Kidney glomerular epithelial cell (primary cell): ENCODE measurements around the gene RNF213.

Experiments used
- DNase-seq: peaks from one replicate; lab custom pipeline; 2025; lab: John Stamatoyannopoulos, UW

Gene RNF213

DNA sequence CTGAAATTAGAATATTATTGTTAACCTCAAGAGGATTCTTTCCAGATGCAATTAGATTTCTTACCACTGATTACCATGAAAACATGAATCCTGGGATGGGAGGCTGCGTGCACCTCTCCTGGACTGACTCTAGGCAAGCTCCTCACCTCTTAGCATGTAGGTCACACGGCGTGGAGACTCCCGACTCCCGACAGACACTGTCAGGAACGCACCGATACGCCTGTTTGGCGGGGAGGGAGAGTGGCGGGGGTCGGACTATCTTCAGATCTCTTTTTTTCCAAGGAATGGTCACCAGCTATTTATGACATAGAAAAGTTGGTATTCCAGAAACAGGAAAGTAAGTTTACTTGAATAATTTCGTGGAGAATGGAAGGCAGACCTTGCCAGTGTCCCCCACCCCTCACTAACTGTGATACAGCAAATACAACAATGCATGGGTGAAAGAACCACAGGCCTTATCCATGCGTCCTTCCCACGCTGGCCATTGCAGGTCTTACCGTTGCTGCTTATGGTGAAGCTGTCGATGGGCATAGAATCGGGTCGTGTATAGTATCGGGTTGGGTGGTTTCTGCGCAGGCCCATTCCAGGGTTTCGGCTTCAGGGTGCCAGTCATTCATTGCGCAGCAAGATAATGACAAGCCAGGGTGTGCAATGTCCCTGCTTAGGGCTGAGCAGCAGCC is 91.7 kb downstream of the RNF213 start:
- DNase-seq: no peak

DNA sequence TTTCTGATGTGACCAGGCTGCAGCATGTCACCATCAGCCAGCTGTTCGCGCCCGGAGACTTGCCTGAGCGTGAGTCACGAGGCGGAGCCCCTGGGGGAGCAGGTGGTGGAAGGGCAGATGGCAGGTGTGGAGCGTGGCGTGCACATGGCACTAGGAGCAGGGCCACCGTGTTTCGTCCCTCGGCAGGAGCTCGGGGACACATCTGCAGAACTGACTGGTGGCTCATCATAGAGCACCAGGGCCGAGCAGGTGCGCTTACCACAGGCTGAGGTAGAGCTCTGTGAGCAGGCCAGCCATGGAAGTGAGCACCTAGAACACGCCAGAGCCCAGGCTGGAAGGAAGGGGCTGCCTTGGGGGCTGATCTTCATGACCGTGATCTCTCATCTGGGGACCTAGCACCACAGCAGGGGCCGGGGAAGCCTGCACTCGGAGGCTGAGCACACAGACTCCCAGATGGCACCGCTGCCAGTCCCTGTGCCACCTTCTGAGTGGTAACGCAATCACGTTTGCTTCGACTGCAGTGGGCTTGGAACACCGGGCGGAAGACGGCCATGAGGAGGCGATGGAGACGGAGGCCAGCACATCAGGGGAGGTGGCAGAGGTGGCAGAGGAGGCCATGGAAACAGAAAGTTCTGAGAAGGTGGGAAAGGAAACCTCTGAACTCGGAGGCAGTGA is 92.5 kb downstream of the RNF213 start:
- DNase-seq: no peak

DNA sequence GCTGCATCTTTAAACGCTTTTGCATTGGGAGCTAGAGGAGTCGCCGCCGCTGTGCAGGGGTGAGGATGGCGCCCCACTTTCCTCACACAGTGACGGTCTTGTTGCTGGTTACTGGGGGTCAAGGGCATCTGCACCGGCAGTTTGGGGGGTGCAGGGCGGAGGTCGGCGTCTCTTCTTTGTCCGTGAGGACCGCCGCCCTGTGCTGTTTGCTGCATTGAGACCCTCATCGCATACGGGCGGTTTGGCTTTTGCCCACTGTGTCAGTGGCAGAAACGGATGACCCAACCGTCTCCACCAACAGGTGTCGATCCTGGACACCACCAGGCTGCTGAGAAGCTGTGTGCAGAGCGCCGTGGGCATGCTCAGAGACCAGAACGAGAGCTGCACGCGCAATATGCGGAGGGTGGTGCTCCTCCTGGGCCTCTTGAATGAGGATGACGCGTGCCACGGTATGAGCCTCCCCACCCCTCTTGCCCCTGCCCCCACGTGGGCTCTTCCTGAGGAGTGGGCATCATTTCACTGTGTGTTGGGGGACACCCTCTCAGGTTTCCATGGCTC is 93.1 kb downstream of the RNF213 start:
- DNase-seq: no peak

DNA sequence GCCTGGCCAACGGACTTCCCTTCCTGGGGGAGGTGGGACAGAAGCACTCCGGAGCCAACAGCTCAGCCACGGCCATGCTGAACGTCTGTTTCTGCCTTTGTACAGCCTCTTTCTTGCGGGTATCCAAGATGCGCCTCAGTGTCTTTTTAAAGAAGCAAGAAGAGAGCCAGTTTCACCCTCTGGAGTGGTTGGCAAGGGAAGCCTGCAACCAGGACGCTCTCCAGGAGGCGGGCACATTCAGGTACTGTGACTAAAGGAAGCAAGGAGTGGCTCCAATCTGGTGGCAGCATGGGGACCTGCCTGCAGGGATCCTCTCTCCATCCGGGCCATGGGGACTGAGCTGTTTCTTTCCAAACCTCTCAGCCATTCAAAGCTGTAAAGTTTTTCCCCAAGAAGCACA is 93.7 kb downstream of the RNF213 start:
- no peak for DNase-seq

DNA sequence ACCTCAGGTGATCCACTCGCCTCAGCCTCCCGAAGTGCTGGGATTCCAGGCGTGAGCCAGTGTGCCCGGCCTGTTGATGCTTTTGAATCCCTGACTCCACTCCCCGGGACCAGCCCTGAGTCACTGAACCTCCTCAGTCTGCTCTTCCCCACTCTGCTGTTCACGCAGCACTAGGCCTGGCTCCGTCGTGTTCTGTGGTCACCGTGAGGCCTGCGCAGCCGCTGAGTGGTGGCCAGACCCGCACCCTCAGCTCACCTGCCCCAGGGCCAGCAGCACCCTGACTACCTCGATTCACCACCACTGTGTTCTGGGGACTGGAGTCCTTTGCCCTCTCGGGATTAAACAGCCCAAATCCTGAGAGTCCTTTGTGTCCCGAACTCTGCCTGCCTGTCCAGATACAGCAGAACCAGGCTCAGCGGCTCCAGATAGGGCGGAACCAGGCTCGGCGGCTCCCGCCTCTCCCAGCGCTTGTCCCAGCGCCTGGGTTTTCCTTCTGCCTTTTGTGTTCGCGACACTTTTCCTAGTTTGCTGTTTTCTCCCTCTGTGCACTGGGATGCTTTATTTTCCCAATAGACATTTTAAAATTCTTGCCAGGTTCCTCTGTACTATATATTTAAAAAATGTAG is 95.7 kb downstream of the RNF213 start:
- no peak for DNase-seq

GRCh38 chr17:80358131-80358530 is 97.5 kb downstream of the RNF213 start:
- no peak for DNase-seq

DNA sequence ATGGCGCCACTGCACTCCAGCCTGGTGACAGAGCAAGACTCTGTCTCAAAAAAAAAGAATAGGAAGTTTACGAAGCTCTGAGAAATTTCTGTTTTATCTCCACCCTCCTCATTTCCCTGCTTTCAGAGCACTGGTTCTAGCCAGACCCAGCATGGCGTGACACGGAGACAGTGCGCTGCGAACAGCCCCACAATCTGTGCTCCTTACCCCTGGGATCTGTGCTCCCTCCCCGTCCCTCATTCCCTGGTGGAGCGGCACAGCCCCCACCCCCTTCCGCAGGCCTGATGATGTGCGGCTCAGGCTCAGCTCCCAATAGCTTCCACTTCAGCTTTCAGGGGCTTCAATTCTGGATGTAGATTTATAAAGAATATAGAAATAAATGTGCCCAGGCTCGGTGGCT is 98.2 kb downstream of the RNF213 start:
- no peak for DNase-seq

GRCh38 chr17:80359422-80360110 is 98.9 kb downstream of the RNF213 start:
- DNase-seq: no peak

DNA sequence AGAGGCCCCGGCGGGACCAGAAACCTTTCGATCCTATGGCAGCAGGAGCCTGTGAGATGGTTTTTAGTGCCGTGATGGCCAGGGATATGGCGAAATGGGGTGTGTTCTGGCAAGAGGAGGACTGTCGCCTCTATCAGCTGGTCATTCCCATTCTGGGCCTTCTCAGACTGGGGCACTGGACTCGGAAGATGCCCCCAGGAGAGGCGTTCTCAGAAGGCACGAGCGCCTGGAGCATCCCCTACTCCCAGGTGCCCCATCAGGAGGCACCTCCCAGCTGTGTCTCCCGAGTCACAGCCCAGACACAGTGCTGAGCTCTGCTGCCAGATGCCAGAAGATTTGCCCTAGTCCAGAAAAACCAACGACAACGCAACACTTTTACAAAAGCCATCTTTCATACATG is 99.7 kb downstream of the RNF213 start:
- no peak for DNase-seq

DNA sequence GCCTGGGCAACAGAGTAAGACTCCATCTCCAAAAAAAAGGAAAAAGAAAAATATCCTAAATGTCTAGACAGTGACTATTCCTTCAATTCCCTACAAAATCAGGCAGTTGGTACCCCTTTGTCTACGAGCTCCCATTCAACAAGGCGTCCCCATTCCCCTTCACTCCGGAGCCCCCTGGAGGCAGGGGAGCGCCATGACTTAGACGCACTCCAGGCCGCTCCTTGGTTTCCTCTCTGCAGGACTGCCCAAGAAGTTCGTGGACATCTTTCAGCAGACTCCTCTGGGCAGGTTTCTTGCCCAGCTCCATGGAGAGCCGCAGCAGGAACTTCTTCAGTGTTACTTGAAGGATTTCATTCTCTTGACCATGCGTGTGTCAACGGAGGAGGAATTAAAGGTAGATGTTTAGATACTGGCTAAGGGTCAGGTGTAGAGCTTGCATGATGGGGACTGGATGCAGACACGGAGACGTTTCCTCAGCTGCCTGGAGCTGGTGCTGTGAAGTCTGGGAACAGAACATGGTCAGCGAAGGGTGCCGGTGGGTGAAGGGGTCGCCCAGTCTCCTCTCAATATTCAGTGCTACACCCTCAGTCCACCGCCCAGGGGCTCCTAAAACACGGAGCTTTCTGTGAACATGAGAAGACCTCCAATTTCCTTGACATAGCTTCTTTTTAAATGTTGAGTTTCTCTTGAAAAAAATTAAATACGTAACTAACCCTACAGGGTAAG is 101.0 kb downstream of the RNF213 start:
- no peak for DNase-seq

DNA sequence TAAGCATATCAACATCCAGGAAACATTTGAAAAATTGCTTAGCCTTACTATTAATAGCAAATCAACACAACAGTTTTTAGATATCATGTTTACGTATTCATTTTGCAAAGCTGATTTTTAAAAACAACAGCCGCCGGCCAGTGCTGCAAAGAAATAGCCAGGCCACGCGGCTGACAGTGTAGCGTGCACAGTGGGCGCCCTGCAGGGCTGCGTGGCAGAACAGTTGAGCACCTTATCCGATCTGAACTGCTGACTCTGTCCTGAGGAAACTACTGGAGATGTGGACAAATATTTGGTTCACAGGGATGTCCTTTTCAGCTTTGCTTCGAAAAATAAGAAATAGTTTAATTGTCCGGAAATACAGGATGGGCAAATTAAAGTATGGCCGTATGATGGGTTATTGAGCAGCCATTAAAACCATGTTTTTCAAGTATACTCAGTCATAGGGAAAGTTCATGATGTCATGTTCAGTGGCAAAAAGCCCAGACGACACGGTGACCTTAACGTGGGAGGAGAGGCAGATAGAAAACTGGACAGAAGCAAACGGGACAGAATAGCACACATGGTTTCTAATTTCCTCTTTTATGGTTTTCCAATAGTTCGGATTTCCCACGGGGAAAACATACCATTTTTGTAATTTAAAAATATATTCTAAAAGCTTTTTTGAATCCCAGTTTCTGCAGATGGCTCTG is 101.9 kb downstream of the RNF213 start:
- no peak for DNase-seq

GRCh38 chr17:80363120-80363515 is 102.5 kb downstream of the RNF213 start:
- no peak for DNase-seq

DNA sequence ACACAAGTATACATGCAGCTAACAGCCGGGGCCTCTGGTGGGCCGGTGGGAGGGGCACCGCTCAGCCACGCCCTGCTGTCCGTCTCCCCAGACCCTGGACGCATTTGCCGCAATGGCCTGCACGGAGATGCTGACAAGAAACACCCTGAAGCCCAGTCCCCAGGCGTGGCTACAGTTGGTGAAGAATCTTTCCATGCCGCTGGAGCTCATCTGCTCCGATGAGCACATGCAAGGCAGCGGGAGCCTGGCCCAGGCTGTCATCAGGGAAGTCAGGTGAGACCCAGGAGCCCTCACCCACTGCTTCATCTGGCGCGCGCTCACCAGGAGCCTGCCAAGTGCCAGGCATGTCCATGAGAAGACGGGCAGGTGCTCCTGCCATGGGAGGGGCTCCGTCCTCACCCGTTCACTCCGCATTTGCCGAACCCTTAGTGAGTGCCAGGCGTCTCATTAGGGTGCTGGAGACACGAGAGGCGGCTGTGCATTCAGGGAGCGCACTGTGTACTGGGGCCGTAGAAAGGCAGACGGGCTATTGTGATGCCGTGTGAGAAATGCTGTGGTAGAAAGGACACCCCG is 103.0 kb downstream of the RNF213 start:
- no peak for DNase-seq

GRCh38 chr17:80364091-80364691 is 103.5 kb downstream of the RNF213 start:
- DNase-seq: no peak

DNA sequence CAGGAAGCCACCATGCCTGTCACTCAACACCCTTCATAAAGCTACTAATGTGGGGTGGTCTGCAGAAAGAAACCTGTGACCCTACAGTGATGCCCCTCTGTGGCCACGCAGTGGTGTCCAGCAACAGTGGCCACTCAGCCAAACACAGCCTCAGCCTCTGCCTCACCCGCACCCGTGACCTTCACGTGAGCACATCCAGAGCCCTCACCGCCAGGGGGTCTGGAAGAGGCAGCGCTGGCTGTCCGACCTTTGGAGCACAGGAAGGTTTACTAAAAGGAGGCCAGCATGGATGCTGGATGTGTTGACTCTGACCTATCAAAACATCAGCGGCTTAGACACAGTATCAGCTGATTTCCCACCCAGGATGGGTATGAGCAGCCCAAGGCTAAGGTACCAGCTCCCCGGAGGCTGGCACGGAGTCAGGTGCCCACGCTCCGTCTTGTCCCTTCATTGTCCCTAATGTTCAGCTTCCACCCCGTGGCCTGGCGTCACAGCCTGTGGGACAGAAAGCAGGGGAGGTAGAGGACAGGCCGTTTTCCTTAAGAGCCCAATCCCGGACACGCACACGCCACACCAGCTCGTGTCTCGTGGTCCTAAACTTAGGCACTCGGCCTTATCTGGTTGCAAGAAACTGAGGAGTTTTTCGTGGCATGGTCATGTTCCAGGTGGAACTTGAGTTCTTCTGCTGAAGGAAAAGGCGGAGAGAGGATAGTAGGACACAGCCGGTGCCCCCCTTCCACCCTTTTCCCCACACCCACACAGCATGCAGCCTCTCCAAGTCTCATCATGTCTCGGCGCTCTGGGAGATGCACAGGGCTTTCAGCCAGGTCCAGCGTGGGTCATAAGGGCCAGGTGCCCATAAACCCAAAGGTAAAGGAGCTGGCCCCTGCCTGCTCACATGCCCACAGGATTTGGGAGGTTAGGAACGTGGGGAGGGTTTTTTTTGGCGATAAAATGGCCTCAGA is 104.6 kb downstream of the RNF213 start:
- DNase-seq: no peak

DNA sequence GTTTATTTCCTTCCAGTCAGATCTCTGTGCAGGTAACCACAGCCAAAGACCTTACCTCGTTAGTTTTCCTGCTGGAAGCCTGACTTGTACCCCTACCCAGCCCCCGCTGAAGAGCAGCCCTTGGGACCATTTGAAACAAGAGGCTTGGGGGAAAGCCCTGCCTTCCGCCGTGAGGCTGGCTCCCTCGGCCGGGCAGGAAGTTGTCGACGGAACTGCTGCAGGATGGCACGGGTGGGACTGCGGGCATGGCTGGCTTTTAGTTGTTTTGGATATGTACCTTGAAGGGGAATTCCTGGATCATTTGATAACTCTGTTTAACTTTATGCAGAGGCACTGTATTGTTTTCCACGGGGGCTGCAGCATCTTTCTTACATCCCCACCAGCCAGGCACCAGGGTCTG is 105.3 kb downstream of the RNF213 start:
- DNase-seq: no peak

- no peak for DNase-seq
Observed at GRCh38 chr17:80367503-80367902, 106.9 kb downstream of the RNF213 start.

GRCh38 chr17:80371196-80371595 is 110.5 kb downstream of the RNF213 start:
- DNase-seq: no peak

DNA sequence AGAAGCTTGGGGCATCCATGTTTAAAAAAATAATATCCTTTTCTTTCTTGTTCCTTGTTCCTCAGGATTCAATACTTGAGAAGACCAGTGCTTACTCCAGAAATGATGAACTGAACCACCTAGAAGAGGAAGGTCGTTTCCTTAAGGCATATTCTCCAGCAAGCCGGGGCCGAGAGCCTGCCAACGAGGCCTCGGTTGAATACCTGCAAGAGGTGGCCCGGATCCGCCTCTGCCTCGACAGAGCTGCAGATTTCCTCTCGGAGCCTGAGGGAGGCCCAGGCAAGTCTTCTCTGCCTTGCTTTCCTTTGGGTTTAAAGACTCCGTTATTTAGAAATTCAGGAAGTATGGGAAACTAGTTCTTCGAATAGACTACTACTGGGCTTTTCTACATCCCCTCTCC is 111.8 kb downstream of the RNF213 start:
- no peak for DNase-seq
